H1 (cell line): ENCODE measurements around the gene CACNA1F. TPM values are rescaled to one million over a fixed set of nuclear protein-coding genes. Genes with fewer than 3 reads are reported as not detected.
A peak's percentile ranks its signal among the peaks of the same experiment; 100 is the strongest.

Experiments used
- ATF2 ChIP-seq: IDR thresholded peaks from 2 replicates; pipeline ENCODE4 v1.6.1; 2012; ENCODE audit warnings: low read length, inconsistent platforms
- BRCA1 ChIP-seq: IDR thresholded peaks from 2 replicates; pipeline ENCODE4 v1.6.1; 2012; ENCODE audit warnings: low read depth, low read length, improper control_type of control experiment
- CHD1 ChIP-seq: IDR thresholded peaks from 2 replicates; pipeline ENCODE4 v1.6.1; 2012; ENCODE audit warnings: low read depth, low read length, improper control_type of control experiment
- CREB1 ChIP-seq: IDR thresholded peaks from 2 replicates; pipeline ENCODE4 v1.6.1; 2012; ENCODE audit warnings: inconsistent platforms
- CTBP2 ChIP-seq: IDR thresholded peaks from 2 replicates; pipeline ENCODE4 v1.7.0; 2011; ENCODE audit warnings: borderline replicate concordance, mild to moderate bottlenecking, moderate library complexity, mixed read lengths, low read length; ENCODE audit not compliant: insufficient read depth, insufficient read length
- CTCF ChIP-seq, 3 experiments: IDR thresholded peaks; 1 replicate in 2 of 3; 2 replicates in 1 of 3; pipeline versions ENCODE4 v1.5.1 to v1.6.1; 2011; ENCODE audit warnings: low read length in 3 of 3, mild to moderate bottlenecking in 3 of 3, inconsistent platforms in 2 of 3, low read depth in 1 of 3, moderate library complexity in 1 of 3; ENCODE audit not compliant: insufficient read depth in 1 of 3; ENCODE audit errors: control extremely low read depth in 1 of 3
- GABPA ChIP-seq: IDR thresholded peaks from 2 replicates; pipeline ENCODE4 v1.6.1; 2011; ENCODE audit warnings: mild to moderate bottlenecking, low read length, moderate library complexity, borderline replicate concordance; ENCODE audit not compliant: insufficient read depth
- HDAC2 ChIP-seq, 2 experiments: fragments of 300-600 bp in 1 of 2; sonication (generic) in 1 of 2; IDR thresholded peaks; 2 replicates each; pipeline ENCODE4 v1.6.1; 2011 to 2012; ENCODE audit warnings: low read depth in 2 of 2, low read length in 2 of 2, mild to moderate bottlenecking in 2 of 2, moderate library complexity in 2 of 2, borderline replicate concordance in 1 of 2, inconsistent platforms in 1 of 2
- HDAC6 ChIP-seq: IDR thresholded peaks from one replicate; pipeline ENCODE4 v1.7.1; 2012; ENCODE audit warnings: low read depth, mild to moderate bottlenecking, inconsistent platforms, low read length, moderate library complexity
- MAFK ChIP-seq: IDR thresholded peaks from 2 replicates; pipeline ENCODE4 v1.6.1; 2012; ENCODE audit warnings: low read depth, mild to moderate bottlenecking, improper control_type of control experiment, low read length
- POLR2AphosphoS5 ChIP-seq: IDR thresholded peaks from 2 replicates; pipeline ENCODE4 v1.6.1; 2011; ENCODE audit warnings: low read depth, low read length
- POU5F1 ChIP-seq: IDR thresholded peaks from 2 replicates; pipeline ENCODE4 v1.6.1; 2011; ENCODE audit warnings: low read depth, mild to moderate bottlenecking, low read length, moderate library complexity
- RXRA ChIP-seq: IDR thresholded peaks from 2 replicates; pipeline ENCODE4 v1.6.1; 2011; ENCODE audit warnings: low read depth, mild to moderate bottlenecking, low read length, moderate library complexity; ENCODE audit not compliant: insufficient read depth
- SP1 ChIP-seq: IDR thresholded peaks from 2 replicates; pipeline ENCODE4 v1.6.1; 2011; ENCODE audit warnings: low read depth, low read length
- SP4 ChIP-seq: IDR thresholded peaks from 2 replicates; pipeline ENCODE4 v1.6.1; 2012; ENCODE audit warnings: low read length, inconsistent platforms
- TAF1 ChIP-seq: IDR thresholded peaks from 2 replicates; pipeline ENCODE4 v1.6.1; 2011; ENCODE audit warnings: mild to moderate bottlenecking, low read depth, low read length
- USF2 ChIP-seq: IDR thresholded peaks from 2 replicates; pipeline ENCODE4 v1.6.1; 2011; ENCODE audit warnings: low read length, improper control_type of control experiment
- YY1 ChIP-seq: IDR thresholded peaks from 2 replicates; pipeline ENCODE4 v1.6.1; 2011; ENCODE audit warnings: low read depth, mild to moderate bottlenecking, low read length
- ZNF274 ChIP-seq: IDR thresholded peaks from 2 replicates; pipeline ENCODE4 v1.7.0; 2012; ENCODE audit warnings: low read length, borderline replicate concordance; ENCODE audit errors: extremely low read depth
- polyA plus RNA-seq, 7 experiments: library from polyadenylated mRNA; depleted of rRNA in 3 of 7; stranded (reverse) in 5 of 7; unstranded in 2 of 7; fragments of >200 nt in 5 of 7; fragments of 200-250 nt in 2 of 7; gene quantifications; 1 replicate in 5 of 7; 2 replicates in 1 of 7; 4 replicates in 1 of 7; pipeline versions ENCODE4 v1.2.1 to v1.2.3, GENCODE V29; 2011 to 2013; ENCODE audit warnings: missing spikeins in 2 of 7, mixed read lengths in 2 of 7
- total RNA-seq: library from RNA; stranded (reverse); fragmentation: NEBNext Ultra II Directional; extraction: Animal tissue kit (Norgen Biotek cat#: 25700); gene quantifications from 2 replicates; pipeline ENCODE4 v1.2.1, GENCODE V29; 2021

CACNA1F gene
- total and polyA plus RNA-seq, 2 of the 8 experiments (the other 6 are each of a cell fraction or from before 2014, with no cell fraction given): 0.59 to 0.84 TPM

GRCh38 chrX:49269010-49269766, 36.0 kb upstream of the CACNA1F start (continued):
- TF ChIP-seq ZNF274: no peak
- no peak for TF ChIP-seq YY1
- peak; percentile 80 for TF ChIP-seq POLR2AphosphoS5
- no peak for TF ChIP-seq HDAC2 (IDR thresholded peaks at IDR 0.05; ENCODE audit: borderline replicate concordance in 1 of 2, low read depth in 2 of 2, low read length in 2 of 2)
- no peak for TF ChIP-seq BRCA1
- TF ChIP-seq GABPA: no peak
- peak; percentile 95 for TF ChIP-seq SP1
- peak; percentile 67 for TF ChIP-seq TAF1
- TF ChIP-seq MAFK: no peak
- no peak for TF ChIP-seq USF2
- no peak for TF ChIP-seq RXRA
- TF ChIP-seq SP4: no peak
- TF ChIP-seq CHD1: no peak
- no peak for TF ChIP-seq CTBP2
- no peak for TF ChIP-seq CTCF (IDR thresholded peaks at IDR 0.05; ENCODE audit: control extremely low read depth in 1 of 3, insufficient read depth in 1 of 3, low read depth in 1 of 3, low read length in 3 of 3)
- TF ChIP-seq ATF2: 0 out of 2 replicates have a peak, but pooled peaks have one; percentile 49
- TF ChIP-seq POU5F1: no peak
- TF ChIP-seq CREB1: peak; percentile 89
- TF ChIP-seq HDAC6: no peak
